Measurements from ENCODE around the gene RAB13. TPM values are rescaled to one million over a fixed set of nuclear protein-coding genes. Genes with fewer than 3 reads are reported as not detected.

The RAB13 gene
- total and polyA plus RNA-seq, 2 of the 13 experiments (the other 11 are each of a cell fraction or from before 2014, with no cell fraction given): 15.9 to 24.7 TPM

DNA sequence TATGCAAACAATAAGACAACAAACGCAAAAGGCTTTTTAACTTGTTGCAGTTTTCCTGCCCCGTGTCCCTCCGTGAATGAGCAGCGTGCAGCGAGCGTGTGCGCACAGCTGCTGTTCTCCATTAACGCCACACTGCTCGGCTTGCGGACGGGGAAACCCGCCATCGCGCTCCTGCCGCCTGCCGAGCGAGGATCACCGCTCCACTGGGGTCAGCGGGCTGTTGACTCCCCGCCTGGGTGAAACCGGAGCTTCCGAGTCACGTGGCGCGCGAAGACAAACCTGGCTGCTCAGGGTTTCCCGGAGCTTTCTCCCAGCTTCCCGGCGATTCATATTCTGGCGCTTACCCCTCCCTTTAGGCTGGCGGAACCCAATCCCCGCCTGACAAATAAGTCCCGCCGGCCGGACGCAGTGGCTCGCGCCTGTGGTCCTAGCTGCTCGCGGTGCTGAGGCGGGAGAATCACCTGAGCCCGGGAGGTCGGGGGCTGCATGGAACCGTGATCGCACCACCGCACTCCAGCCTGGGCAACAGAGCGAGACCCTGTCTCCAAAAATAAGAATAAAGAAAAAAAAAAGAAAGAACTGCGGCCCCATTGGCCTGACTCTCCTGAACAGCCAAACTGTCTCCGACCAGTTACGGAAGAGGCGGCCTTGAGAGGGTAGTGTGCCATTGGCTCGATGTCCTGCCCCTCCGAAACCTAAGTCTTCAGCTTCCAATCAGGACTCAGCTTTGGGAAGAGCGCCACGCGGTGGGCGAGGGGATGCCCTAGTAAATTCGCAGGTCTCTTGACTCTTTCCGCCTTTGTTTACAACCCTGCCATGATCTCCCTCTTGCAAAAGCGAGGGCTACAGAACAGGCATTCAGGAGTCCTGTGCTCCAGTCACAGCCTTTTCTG, 18.8 kb downstream of the RAB13 start, which contains the start of gene CREB3L4 (continued):
- TF ChIP-seq, protein P1, sequence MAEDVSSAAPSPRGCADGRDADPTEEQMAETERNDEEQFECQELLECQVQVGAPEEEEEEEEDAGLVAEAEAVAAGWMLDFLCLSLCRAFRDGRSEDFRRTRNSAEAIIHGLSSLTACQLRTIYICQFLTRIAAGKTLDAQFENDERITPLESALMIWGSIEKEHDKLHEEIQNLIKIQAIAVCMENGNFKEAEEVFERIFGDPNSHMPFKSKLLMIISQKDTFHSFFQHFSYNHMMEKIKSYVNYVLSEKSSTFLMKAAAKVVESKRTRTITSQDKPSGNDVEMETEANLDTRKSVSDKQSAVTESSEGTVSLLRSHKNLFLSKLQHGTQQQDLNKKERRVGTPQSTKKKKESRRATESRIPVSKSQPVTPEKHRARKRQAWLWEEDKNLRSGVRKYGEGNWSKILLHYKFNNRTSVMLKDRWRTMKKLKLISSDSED (CRISPR knock-in tag; IDR thresholded peaks at IDR 0.05): no peak
- TF ChIP-seq RBAK (CRISPR knock-in tag; IDR thresholded peaks at IDR 0.05): no peak
- no peak for TF ChIP-seq TCF12 (IDR thresholded peaks at IDR 0.05)
- TF ChIP-seq TCF12 (CRISPR knock-in tag; IDR thresholded peaks at IDR 0.05): no peak; the same call in 1 of the 2 replicates
- TF ChIP-seq, protein P2, sequence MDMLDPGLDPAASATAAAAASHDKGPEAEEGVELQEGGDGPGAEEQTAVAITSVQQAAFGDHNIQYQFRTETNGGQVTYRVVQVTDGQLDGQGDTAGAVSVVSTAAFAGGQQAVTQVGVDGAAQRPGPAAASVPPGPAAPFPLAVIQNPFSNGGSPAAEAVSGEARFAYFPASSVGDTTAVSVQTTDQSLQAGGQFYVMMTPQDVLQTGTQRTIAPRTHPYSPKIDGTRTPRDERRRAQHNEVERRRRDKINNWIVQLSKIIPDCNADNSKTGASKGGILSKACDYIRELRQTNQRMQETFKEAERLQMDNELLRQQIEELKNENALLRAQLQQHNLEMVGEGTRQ (IDR thresholded peaks at IDR 0.05; ENCODE audit: low read depth, low read length): peak; percentile 92
- TF ChIP-seq, protein P2 (CRISPR knock-in tag; IDR thresholded peaks at IDR 0.05; ENCODE audit: borderline replicate concordance): peak; percentile 98; the same call in 1 of the 2 replicates
- no peak for TF ChIP-seq ZNF567 (CRISPR knock-in tag; IDR thresholded peaks at IDR 0.05; ENCODE audit: borderline replicate concordance)
- TF ChIP-seq SIN3A (IDR thresholded peaks at IDR 0.05; ENCODE audit: borderline replicate concordance, low read depth, low read length): peak; percentile 70
- TF ChIP-seq PAWR (CRISPR knock-in tag; IDR thresholded peaks at IDR 0.05; ENCODE audit: borderline replicate concordance): no peak
- TF ChIP-seq ZNF251 (CRISPR knock-in tag; IDR thresholded peaks at IDR 0.05): 0 out of 2 replicates have a peak, but pooled peaks have one; percentile 42
- no peak for TF ChIP-seq MTF2 (CRISPR knock-in tag; IDR thresholded peaks at IDR 0.05; ENCODE audit: borderline replicate concordance)
- no peak for TF ChIP-seq ZNF674 (CRISPR knock-in tag; IDR thresholded peaks at IDR 0.05; ENCODE audit: low read depth)
- TF ChIP-seq CHCHD3 (CRISPR knock-in tag; IDR thresholded peaks at IDR 0.05): 0 out of 2 replicates have a peak, but pooled peaks have one; percentile 46
- TF ChIP-seq ZFX (CRISPR knock-in tag; IDR thresholded peaks at IDR 0.05; ENCODE audit: low read depth): peak; percentile 79
- 0 out of 2 replicates have a peak, but pooled peaks have one; percentile 59 for TF ChIP-seq ZNF670 (CRISPR knock-in tag; IDR thresholded peaks at IDR 0.05; ENCODE audit: borderline replicate concordance)
- TF ChIP-seq, protein P3, sequence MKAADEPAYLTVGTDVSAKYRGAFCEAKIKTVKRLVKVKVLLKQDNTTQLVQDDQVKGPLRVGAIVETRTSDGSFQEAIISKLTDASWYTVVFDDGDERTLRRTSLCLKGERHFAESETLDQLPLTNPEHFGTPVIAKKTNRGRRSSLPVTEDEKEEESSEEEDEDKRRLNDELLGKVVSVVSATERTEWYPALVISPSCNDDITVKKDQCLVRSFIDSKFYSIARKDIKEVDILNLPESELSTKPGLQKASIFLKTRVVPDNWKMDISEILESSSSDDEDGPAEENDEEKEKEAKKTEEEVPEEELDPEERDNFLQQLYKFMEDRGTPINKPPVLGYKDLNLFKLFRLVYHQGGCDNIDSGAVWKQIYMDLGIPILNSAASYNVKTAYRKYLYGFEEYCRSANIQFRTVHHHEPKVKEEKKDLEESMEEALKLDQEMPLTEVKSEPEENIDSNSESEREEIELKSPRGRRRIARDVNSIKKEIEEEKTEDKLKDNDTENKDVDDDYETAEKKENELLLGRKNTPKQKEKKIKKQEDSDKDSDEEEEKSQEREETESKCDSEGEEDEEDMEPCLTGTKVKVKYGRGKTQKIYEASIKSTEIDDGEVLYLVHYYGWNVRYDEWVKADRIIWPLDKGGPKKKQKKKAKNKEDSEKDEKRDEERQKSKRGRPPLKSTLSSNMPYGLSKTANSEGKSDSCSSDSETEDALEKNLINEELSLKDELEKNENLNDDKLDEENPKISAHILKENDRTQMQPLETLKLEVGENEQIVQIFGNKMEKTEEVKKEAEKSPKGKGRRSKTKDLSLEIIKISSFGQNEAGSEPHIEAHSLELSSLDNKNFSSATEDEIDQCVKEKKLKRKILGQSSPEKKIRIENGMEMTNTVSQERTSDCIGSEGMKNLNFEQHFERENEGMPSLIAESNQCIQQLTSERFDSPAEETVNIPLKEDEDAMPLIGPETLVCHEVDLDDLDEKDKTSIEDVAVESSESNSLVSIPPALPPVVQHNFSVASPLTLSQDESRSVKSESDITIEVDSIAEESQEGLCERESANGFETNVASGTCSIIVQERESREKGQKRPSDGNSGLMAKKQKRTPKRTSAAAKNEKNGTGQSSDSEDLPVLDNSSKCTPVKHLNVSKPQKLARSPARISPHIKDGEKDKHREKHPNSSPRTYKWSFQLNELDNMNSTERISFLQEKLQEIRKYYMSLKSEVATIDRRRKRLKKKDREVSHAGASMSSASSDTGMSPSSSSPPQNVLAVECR (CRISPR knock-in tag; IDR thresholded peaks at IDR 0.05; ENCODE audit: borderline replicate concordance): peak; percentile 91
- peak; percentile 97 for TF ChIP-seq NFYC (CRISPR knock-in tag; IDR thresholded peaks at IDR 0.05)
- TF ChIP-seq NR2F2 (IDR thresholded peaks at IDR 0.05; ENCODE audit: borderline replicate concordance, low read depth): no peak
- TF ChIP-seq, protein P4, sequence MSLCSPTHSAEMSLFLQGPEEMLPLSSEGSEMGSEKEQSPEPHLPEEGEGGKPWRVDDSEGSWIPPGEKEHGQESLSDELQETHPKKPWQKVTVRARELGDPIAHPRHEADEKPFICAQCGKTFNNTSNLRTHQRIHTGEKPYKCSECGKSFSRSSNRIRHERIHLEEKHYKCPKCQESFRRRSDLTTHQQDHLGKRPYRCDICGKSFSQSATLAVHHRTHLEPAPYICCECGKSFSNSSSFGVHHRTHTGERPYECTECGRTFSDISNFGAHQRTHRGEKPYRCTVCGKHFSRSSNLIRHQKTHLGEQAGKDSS (CRISPR knock-in tag; IDR thresholded peaks at IDR 0.05; ENCODE audit: borderline replicate concordance, low read depth): peak; percentile 63
- no peak for TF ChIP-seq MED8 (CRISPR knock-in tag; IDR thresholded peaks at IDR 0.05; ENCODE audit: insufficient replicate concordance)
